Amniotic stem cell (primary cell): ENCODE measurements around the gene ALK.

Experiments
- DNase-seq: peaks from one replicate; lab custom pipeline; 2025; lab: John Stamatoyannopoulos, UW

ALK gene

DNA sequence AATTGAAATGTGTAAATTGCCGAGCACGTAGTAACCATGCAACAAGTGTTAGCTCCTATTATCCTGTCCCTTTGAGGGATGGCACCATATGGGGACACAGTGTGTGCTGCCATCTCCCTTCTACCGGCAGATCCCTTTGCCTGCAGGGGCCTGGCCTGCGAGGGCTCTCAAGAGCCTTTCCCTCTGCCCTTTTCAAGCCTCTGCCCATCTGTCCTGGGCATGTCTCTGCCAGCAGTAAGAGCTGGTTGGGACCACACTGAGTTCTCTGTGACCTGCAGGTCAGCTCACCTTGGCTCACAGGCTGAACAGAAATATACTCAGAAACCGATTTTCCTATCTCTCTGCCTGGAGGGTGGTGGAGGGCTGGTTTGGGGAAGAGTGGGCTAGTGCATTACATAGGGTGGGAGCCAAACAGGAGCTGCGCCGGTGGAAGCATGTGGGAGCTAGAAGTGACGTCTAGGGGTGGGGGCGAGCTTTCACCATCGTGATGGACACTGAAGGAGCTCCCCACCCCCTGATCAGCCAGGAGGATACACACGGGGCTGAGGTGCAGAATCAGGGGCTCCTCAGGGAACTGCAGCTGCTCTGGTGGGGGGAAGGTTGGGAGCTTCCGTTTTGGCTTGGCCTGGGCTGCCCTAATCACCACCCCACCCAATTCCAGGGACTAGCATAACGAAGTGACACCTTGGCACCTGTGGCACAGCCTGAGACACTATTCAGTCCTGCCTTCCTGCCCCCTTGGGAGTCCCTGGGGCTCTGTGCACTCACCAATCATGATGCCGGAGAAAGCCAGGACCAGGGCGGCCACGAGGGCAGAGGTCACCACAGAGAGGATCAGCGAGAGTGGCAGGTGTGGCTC lies 696.5 kb downstream of the ALK start:
- DNase-seq = no peak

- DNase-seq = no peak
Observed at GRCh38 chr2:29223851-29224692, 697.3 kb downstream of the ALK start.

DNA sequence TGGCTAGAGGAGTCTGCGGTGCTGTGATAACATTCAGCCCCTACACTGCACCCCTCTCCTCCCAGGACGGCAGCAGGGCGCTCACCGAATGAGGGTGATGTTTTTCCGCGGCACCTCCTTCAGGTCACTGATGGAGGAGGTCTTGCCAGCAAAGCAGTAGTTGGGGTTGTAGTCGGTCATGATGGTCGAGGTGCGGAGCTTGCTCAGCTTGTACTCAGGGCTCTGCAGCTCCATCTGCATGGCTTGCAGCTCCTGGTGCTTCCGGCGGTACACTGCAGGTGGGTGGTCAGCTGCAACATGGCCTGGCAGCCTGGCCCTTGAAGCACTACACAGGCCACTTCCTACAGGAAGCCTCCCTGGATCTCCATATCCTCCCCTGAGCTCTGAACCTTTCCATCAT lies 698.1 kb downstream of the ALK start:
- no peak for DNase-seq

GRCh38 chr2:29222381-29223179 lies 698.8 kb downstream of the ALK start:
- no peak for DNase-seq

DNA sequence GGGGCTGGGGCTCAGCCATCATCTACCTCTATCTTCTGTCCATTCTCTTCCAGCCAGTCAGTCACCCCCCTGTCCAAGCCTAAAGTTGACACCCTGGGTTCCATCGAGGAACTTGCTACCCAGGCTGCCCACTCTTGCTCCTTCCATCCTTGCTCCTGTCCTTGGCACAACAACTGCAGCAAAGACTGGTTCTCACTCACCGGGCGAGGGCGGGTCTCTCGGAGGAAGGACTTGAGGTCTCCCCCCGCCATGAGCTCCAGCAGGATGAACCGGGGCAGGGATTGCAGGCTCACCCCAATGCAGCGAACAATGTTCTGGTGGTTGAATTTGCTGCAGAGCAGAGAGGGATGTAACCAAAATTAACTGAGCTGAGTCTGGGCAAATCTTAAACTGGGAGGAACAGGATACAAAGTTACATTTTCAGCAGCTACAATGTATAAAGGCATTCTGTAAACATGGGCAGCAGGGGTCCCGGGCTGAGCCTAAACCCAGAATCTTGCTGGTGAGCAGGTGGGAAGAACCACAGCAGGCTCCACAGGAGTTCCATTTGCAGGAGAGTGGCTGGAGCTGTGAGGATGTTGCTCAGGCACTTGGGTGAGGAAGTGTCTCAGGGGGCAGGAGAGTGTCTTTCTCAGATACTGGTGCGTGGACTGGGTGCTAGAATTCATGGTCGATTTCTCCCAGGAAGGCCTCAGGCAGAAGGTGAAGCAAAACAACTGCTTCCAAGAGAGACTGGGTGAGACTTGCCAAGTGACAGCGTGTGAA lies 700.7 kb downstream of the ALK start:
- no peak for DNase-seq

GRCh38 chr2:29219374-29219773 lies 702.0 kb downstream of the ALK start:
- DNase-seq = no peak

DNA sequence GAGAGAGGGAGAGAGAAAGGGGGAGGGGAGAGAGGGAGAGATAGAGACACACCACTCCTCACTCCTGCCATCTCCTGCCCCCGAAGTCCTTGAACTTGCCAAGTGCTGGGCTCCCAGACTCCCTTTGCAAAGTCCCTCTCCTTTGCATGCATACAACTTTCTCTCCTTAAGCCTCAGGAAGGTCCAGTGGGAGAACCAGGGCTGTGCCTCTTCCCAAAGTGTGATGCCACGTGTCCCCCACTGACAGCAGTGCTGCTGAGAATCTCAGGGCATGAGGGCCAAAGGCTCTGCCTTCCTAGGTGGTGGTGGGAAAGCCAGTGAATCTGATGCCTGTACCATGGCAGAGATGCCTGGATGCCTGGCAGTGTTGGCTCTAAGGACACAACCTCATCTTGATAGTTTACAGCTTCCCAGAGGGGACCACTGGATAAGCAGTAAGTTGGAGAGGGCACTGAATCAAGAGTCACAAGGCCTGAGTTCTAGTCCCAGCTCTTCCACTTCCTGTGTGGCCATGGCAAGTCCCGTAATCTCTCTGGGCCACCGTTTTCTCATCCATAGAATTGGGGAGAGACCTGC lies 702.7 kb downstream of the ALK start:
- no peak for DNase-seq

GRCh38 chr2:29218071-29218470 lies 703.3 kb downstream of the ALK start:
- DNase-seq = no peak

GRCh38 chr2:29216609-29216909 lies 704.8 kb downstream of the ALK start:
- no peak for DNase-seq

GRCh38 chr2:29215739-29216608 lies 705.4 kb downstream of the ALK start:
- no peak for DNase-seq

GRCh38 chr2:29215073-29215472 lies 706.3 kb downstream of the ALK start:
- no peak for DNase-seq

- DNase-seq = no peak
Observed at GRCh38 chr2:29213888-29214291, 707.5 kb downstream of the ALK start.

DNA sequence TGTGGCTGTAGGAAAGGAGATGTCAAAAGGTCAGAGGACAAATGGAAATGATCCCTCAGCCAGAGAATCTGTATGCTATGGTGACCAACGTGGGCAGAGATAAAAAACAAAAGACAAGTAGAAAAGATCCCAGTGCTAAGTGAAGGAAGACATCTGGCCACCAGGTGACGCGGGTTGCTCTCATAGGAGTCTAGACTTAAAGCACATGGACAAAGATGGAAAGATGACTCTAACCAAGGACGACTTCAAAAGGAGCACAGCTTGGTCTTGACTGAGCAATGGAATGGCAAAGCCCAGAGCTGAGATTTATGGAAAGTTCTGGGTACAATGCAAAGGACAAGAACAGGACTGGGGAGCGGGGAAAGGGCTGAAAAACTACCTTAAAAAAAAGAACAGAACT lies 709.4 kb downstream of the ALK start:
- no peak for DNase-seq

DNA sequence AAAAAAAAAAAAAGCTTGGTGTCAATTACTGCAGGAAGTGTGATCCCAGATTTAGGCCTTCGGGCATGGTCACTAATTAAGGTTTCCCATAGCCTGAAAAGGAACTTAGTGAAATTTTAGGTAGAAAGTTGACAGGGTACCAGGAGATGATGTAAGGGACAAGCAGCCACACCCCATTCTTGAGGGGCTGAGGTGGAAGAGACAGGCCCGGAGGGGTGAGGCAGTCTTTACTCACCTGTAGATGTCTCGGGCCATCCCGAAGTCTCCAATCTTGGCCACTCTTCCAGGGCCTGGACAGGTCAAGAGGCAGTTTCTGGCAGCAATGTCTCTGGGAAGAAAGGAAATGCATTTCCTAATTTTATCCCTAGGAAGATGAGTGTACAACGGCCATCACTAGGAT lies 711.8 kb downstream of the ALK start:
- DNase-seq = no peak

DNA sequence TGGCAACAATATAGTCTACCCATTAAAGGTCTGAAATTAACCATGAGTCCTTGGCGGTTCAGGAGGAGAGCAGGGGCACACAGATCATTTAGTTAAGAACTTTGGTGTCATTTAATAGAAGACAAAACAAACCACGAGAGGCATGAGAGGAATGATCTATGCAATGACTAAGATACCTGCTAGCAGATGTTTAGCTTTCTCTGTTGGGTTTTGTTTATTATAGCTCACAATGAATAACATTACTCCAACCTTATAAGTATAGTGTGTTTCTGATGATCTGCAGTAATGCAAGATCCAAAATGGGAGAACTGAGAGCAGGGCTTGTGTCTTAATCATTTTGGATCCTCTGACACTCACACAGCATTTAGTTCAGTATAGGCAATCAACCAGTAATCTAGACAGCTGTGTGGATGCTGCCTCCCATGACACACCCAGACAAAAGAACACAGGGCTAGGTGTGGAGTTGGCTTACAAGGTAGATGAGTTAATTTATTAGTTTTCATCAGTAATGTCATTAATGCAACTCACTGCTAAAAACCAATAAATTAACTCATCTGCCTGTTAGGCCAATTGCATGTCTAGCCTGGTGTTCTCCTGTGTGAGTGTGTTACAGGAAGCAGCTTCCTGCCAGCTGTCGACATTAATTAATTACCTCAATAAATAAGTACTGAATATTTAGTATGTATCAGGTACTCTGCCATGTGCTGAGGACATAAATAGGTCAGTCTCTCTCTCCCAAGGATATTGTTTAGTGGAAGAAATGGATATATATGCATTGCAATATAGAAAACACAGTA lies 713.8 kb downstream of the ALK start:
- DNase-seq = no peak

- DNase-seq = no peak
Observed at GRCh38 chr2:29206941-29207340, 714.4 kb downstream of the ALK start.

DNA sequence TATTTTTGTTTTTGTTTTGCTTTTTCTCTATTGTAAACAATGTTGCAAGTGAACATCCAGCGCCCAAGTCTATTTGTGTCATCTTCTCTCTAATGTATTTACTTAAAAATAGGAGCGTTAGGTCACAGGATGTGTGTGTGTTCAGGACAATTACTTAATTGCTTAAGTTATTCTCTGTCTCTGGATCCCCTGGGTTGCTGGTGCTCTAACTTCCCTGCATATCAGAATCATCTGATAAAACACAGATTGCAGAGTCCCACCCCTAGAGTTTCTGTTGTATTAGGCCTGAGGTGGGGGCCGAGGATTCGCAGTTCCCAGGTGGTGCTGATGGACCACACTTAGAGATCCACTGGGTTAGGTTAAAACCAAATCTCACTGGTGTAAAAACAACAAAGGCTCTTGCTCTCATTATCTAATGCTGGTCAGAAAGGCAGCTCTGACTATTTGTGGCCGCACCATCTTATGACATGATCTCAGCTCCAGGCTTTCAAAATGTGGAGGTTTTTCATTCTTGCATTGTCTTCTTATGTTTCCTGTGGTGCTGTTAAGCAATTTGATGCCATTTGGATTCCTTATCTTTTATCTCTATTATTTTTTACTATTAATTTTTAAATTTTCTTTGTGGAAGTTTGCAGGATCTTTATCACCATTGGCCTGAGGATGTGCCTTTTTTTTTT lies 718.4 kb downstream of the ALK start:
- no peak for DNase-seq

GRCh38 chr2:29201979-29202378 lies 719.4 kb downstream of the ALK start:
- DNase-seq = no peak
